OCI-LY3 (cell line): ENCODE measurements around the gene GRIP1.

Experiments used
- CTCF ChIP-seq: fragments of 200-600, 300-600 bp; sonication (generic); IDR thresholded peaks from 2 replicates; pipeline ENCODE4 v1.5.1; 2014; ENCODE audit warnings: antibody characterized with exemption, low read length, low read depth
- EZH2phosphoT487 ChIP-seq: fragments of 200-600 bp; shearing (Covaris generic); IDR thresholded peaks from 2 replicates; pipeline ENCODE4 v1.6.1; 2018; ENCODE audit warnings: antibody characterized with exemption, mixed run types, low read depth

GRCh38 chr12:66503746-66504145 is 175.1 kb downstream of the GRIP1 start:
- no peak for TF ChIP-seq CTCF
- no peak for TF ChIP-seq EZH2phosphoT487
